HEK293 (cell line): ENCODE results near the gene TSHZ2.
"Not testable (repeated sequence)": the region's sequence is repeated elsewhere in the genome, so short reads cannot be mapped to it uniquely, and the experiment has no call there.

Source experiments
- CTCF ChIA-PET: fragments of 350-600 bp; formaldehyde crosslinking; extraction: SDS; loops from one replicate; lab custom pipeline; 2021; ENCODE audit warnings: antibody characterized with exemption; lab: Yijun Ruan, JAX
- POLR2A ChIA-PET: fragments of 300-600 bp; formaldehyde crosslinking; extraction: SDS; loops from one replicate; lab custom pipeline; 2020; ENCODE audit warnings: antibody characterized with exemption, inconsistent platforms; lab: Yijun Ruan, JAX
- H3K27ac ChIP-seq: fragments of 200-500 bp; sonication (Bioruptor generic); 2 replicates; pipeline ENCODE4 v1.5.1; 2014; ENCODE audit warnings: low read depth, low read length, control low read depth, inconsistent platforms; ENCODE audit errors: extremely low read depth
- H3K36me3 ChIP-seq, 2 experiments: fragments of 200-500 bp in 1 of 2; sonication (Bioruptor generic) in 1 of 2; 1 replicate in 1 of 2; 2 replicates in 1 of 2; pipeline ENCODE4 v1.5.1; 2014 to 2017; ENCODE audit warnings: inconsistent platforms in 2 of 2, low read length in 2 of 2; ENCODE audit not compliant: control insufficient read depth in 2 of 2, insufficient read depth in 1 of 2
- H3K4me1 ChIP-seq: fragments of 200-500 bp; sonication (Bioruptor generic); 2 replicates; pipeline ENCODE4 v1.5.1; 2014; ENCODE audit warnings: mild to moderate bottlenecking, low read length, inconsistent platforms; ENCODE audit not compliant: control insufficient read depth, insufficient read depth
- H3K4me3 ChIP-seq: 2 replicates; pipeline ENCODE4 v1.5.1; 2011; ENCODE audit warnings: low read depth, mild to moderate bottlenecking, control low read depth, low read length, moderate library complexity
- H3K9me3 ChIP-seq: fragments of 200-500 bp; sonication (Bioruptor generic); 2 replicates; pipeline ENCODE4 v1.5.1; 2014; ENCODE audit warnings: low read depth, low read length, inconsistent platforms; ENCODE audit not compliant: control insufficient read depth, insufficient read depth
- GFI1B ChIP-seq: fragments of 450-650 bp; formaldehyde crosslinking; IDR thresholded peaks from 2 replicates; pipeline ENCODE4 v1.5.1; 2016; ENCODE audit warnings: missing biosample characterization, missing genetic modification characterization
- HIC1 ChIP-seq: fragments of 450-650 bp; formaldehyde crosslinking; IDR thresholded peaks from 2 replicates; pipeline ENCODE4 v1.5.1; 2016; ENCODE audit warnings: missing biosample characterization, missing genetic modification characterization
- HOXC10 ChIP-seq: sonication (generic); formaldehyde crosslinking; IDR thresholded peaks from 2 replicates; pipeline ENCODE4 v1.8.1; 2023; ENCODE audit warnings: mild to moderate bottlenecking, missing genetic modification reagents
- KLF8 ChIP-seq: fragments of 450-650 bp; formaldehyde crosslinking; IDR thresholded peaks from 2 replicates; pipeline ENCODE4 v1.5.1; 2016; ENCODE audit warnings: missing biosample characterization, missing genetic modification characterization
- MZF1 ChIP-seq: fragments of 450-650 bp; formaldehyde crosslinking; IDR thresholded peaks from 2 replicates; pipeline ENCODE4 v1.5.1; 2017; ENCODE audit warnings: missing biosample characterization, missing genetic modification characterization, borderline replicate concordance
- OVOL3 ChIP-seq: fragments of 450-650 bp; formaldehyde crosslinking; IDR thresholded peaks from 2 replicates; pipeline ENCODE4 v1.5.1; 2016; ENCODE audit warnings: missing biosample characterization, missing genetic modification characterization
- SETDB1 ChIP-seq: IDR thresholded peaks from one replicate; pipeline ENCODE4 v1.6.1; 2017; ENCODE audit warnings: mild to moderate bottlenecking, low read length, moderate library complexity, mixed read lengths; ENCODE audit not compliant: insufficient read length
- SP3 ChIP-seq: fragments of 450-650 bp; formaldehyde crosslinking; IDR thresholded peaks from 2 replicates; pipeline ENCODE4 v1.5.1; 2016; ENCODE audit warnings: missing biosample characterization, missing genetic modification characterization
- YY1 ChIP-seq: fragments of 450-650 bp; formaldehyde crosslinking; IDR thresholded peaks from 2 replicates; pipeline ENCODE4 v1.5.1; 2018; ENCODE audit warnings: missing biosample characterization, missing genetic modification characterization
- ZBTB20 ChIP-seq: fragments of 450-650 bp; formaldehyde crosslinking; IDR thresholded peaks from 2 replicates; pipeline ENCODE4 v1.5.1; 2016; ENCODE audit warnings: missing biosample characterization, missing genetic modification characterization
- ZFP37 ChIP-seq: fragments of 450-650 bp; formaldehyde crosslinking; IDR thresholded peaks from 2 replicates; pipeline ENCODE4 v1.5.1; 2016; ENCODE audit warnings: missing biosample characterization, missing genetic modification characterization
- ZNF10 ChIP-seq: fragments of 450-650 bp; formaldehyde crosslinking; IDR thresholded peaks from 2 replicates; pipeline ENCODE4 v1.5.1; 2017; ENCODE audit warnings: missing biosample characterization, missing genetic modification characterization
- ZNF146 ChIP-seq: fragments of 450-650 bp; formaldehyde crosslinking; IDR thresholded peaks from 2 replicates; pipeline ENCODE4 v1.5.1; 2016; ENCODE audit warnings: missing biosample characterization, missing genetic modification characterization
- ZNF311 ChIP-seq: fragments of 450-650 bp; formaldehyde crosslinking; IDR thresholded peaks from 2 replicates; pipeline ENCODE4 v1.5.1; 2017; ENCODE audit warnings: missing biosample characterization, missing genetic modification characterization, borderline replicate concordance
- ZNF354C ChIP-seq: fragments of 450-650 bp; formaldehyde crosslinking; IDR thresholded peaks from 2 replicates; pipeline ENCODE4 v1.5.1; 2016; ENCODE audit warnings: missing biosample characterization, missing genetic modification characterization, low read depth, borderline replicate concordance
- ZNF391 ChIP-seq: fragments of 450-650 bp; formaldehyde crosslinking; IDR thresholded peaks from 2 replicates; pipeline ENCODE4 v1.5.1; 2016; ENCODE audit warnings: low read depth, missing biosample characterization, missing genetic modification characterization, borderline replicate concordance
- ZNF394 ChIP-seq: fragments of 450-650 bp; formaldehyde crosslinking; IDR thresholded peaks from 2 replicates; pipeline ENCODE4 v1.5.1; 2016; ENCODE audit warnings: missing biosample characterization, missing genetic modification characterization, mild to moderate bottlenecking, moderate library complexity, borderline replicate concordance
- ZNF510 ChIP-seq: fragments of 450-650 bp; formaldehyde crosslinking; IDR thresholded peaks from 2 replicates; pipeline ENCODE4 v1.5.1; 2018; ENCODE audit warnings: mild to moderate bottlenecking, missing genetic modification characterization, missing biosample characterization; ENCODE audit not compliant: insufficient replicate concordance
- ZNF518A ChIP-seq: fragments of 450-650 bp; formaldehyde crosslinking; conservative IDR thresholded peaks from 2 replicates; pipeline ENCODE4 v1.5.1; 2016; ENCODE audit warnings: low read depth, missing biosample characterization, missing genetic modification characterization
- ZNF560 ChIP-seq: fragments of 450-650 bp; formaldehyde crosslinking; IDR thresholded peaks from 2 replicates; pipeline ENCODE4 v1.5.1; 2017; ENCODE audit warnings: missing biosample characterization, missing genetic modification characterization, borderline replicate concordance
- ZNF658 ChIP-seq: fragments of 450-650 bp; formaldehyde crosslinking; IDR thresholded peaks from 2 replicates; pipeline ENCODE4; 2016; ENCODE audit warnings: missing biosample characterization, missing genetic modification characterization
- ZNF707 ChIP-seq: fragments of 450-650 bp; formaldehyde crosslinking; IDR thresholded peaks from 2 replicates; pipeline ENCODE4 v1.5.1; 2016; ENCODE audit warnings: missing biosample characterization, missing genetic modification characterization
- ZNF76 ChIP-seq: fragments of 450-650 bp; formaldehyde crosslinking; IDR thresholded peaks from 2 replicates; pipeline ENCODE4; 2016; ENCODE audit warnings: low read depth, missing biosample characterization, missing genetic modification characterization, borderline replicate concordance
- TF ChIP-seq, protein P1 (sequence below): fragments of 450-650 bp; formaldehyde crosslinking; IDR thresholded peaks from 2 replicates; pipeline ENCODE4 v1.5.1; 2016; ENCODE audit warnings: missing biosample characterization, missing genetic modification characterization

TSHZ2 gene

DNA sequence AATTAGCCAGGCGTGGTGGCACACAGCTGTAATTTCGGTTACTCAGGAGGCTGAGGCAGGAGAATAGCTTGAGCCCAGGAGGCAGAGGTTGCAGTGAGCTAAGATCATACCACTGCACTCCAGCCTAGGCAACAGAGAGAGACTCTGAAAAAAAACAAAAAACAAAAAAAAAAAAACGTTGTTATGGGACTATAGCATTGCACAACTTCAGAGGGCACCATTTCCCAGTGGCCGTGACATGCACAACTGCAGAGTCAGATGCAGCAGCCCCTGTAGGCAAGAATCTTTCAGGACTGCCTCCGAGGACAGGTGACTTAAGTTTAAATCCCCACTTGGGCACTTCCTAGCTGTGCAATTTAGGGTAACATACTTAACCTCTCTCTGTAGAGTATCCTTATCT lies 557.5 kb downstream of the TSHZ2 start:
- no peak for TF ChIP-seq ZNF354C (tag by site-specific recombination)
- TF ChIP-seq ZNF391 (tag by site-specific recombination), result no peak
- no peak for TF ChIP-seq ZBTB20
- no peak for TF ChIP-seq ZNF518A (tag by site-specific recombination)
- no peak for TF ChIP-seq OVOL3
- TF ChIP-seq KLF8 (tag by site-specific recombination), result no peak
- no peak for TF ChIP-seq HOXC10 (CRISPR knock-in tag)
- no peak for TF ChIP-seq ZNF510 (tag by site-specific recombination)
- no peak for TF ChIP-seq HIC1 (tag by site-specific recombination)
- no peak for TF ChIP-seq MZF1 (tag by site-specific recombination)
- no peak for TF ChIP-seq ZNF146 (tag by site-specific recombination)
- TF ChIP-seq ZNF658 (tag by site-specific recombination), result no peak
- TF ChIP-seq ZNF394 (tag by site-specific recombination), result no peak
- no peaks in the 10 kb centered on the region for H3K36me3 ChIP-seq
- ChIA-PET CTCF (interaction anchor here (0.6 kb wide), 1 partner anchor 207 kb away, joined by 3 read pairs; no protein-coding TSS in a partner anchor), POLR2A (no interaction called here)
- no peak overlapping the region for H3K27ac ChIP-seq
- no peaks in the 10 kb centered on the region for H3K9me3 ChIP-seq
- H3K4me1 ChIP-seq, result no peaks in the 10 kb centered on the region
- no peak overlapping the region for H3K4me3 ChIP-seq

DNA sequence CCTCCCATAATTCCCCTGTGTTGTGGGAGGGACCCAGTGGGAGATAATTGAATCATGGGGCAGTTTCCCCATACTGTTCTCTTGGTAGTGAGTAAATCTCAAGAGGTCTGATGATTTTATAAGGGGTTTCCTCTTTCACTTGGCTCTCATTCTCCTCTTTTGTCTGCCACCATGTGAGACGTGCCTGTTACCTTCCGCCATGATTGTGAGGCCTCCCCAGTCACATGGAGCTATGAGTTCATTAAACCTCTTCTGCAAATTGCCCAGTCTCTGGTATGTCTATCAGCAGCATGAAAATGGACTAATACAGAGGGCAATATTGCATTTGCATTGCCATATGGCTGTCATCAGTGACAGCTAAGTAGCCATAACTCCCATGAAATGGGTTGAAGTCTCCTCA lies 558.3 kb downstream of the TSHZ2 start:
- no peak overlapping the region for H3K4me3 ChIP-seq
- no peaks in the 10 kb centered on the region for H3K9me3 ChIP-seq
- H3K4me1 ChIP-seq, result no peaks in the 10 kb centered on the region
- no peaks in the 10 kb centered on the region for H3K36me3 ChIP-seq
- H3K27ac ChIP-seq, result no peak overlapping the region
- ChIA-PET CTCF (no interaction called here), POLR2A (no interaction called here)
- no peak for TF ChIP-seq ZNF560 (tag by site-specific recombination)
- no peak for TF ChIP-seq SETDB1
- no peak for TF ChIP-seq ZNF76 (tag by site-specific recombination)
- TF ChIP-seq ZFP37 (tag by site-specific recombination), result no peak
- no peak for TF ChIP-seq SP3 (tag by site-specific recombination)
- TF ChIP-seq GFI1B, result no peak
- TF ChIP-seq, protein P1, sequence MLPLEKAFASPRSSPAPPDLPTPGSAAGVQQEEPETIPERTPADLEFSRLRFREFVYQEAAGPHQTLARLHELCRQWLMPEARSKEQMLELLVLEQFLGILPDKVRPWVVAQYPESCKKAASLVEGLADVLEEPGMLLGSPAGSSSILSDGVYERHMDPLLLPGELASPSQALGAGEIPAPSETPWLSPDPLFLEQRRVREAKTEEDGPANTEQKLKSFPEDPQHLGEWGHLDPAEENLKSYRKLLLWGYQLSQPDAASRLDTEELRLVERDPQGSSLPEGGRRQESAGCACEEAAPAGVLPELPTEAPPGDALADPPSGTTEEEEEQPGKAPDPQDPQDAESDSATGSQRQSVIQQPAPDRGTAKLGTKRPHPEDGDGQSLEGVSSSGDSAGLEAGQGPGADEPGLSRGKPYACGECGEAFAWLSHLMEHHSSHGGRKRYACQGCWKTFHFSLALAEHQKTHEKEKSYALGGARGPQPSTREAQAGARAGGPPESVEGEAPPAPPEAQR, result no peak
- no peak for TF ChIP-seq YY1 (tag by site-specific recombination)
- no peak for TF ChIP-seq ZNF311 (tag by site-specific recombination)
- no peak for TF ChIP-seq ZNF707 (tag by site-specific recombination)
- TF ChIP-seq ZNF10 (tag by site-specific recombination), result no peak

- H3K36me3 ChIP-seq, H3K4me1 ChIP-seq, POLR2A ChIA-PET, CTCF ChIA-PET, H3K27ac ChIP-seq, H3K9me3 ChIP-seq, H3K4me3 ChIP-seq: not testable (repeated sequence)
Observed at GRCh38 chr20:53532654-53533312, 560.6 kb downstream of the TSHZ2 start.
